HCT116 (cell line): ENCODE results near the gene CSRNP2. TPM values are rescaled to one million over a fixed set of nuclear protein-coding genes. Genes with fewer than 3 reads are reported as not detected.

Source experiments
- ATAC-seq: fragments of 200-7000 bp; cut with Tn5 transposase; 2 replicates; pipeline ENCODE4 v1.9.1; 2020; ENCODE audit warnings: mild to moderate bottlenecking, moderate library complexity
- BruUV-seq: library from RNA; stranded (reverse); fragments of 400-500 nt; replicated peaks from 2 replicates; lab custom pipeline; 2021; lab: Mats Ljungman, UMichigan
- CTCF ChIA-PET: fragments of 300-600 bp; sonication (Branson Sonifier 250); formaldehyde crosslinking; loops from one replicate; lab custom pipeline; 2021; ENCODE audit warnings: antibody characterized with exemption; lab: Charles Lee
- POLR2A ChIA-PET: fragments of 300-600, 350-600 bp; sonication (Branson Sonifier 250); formaldehyde crosslinking; loops from one replicate; lab custom pipeline; 2021; ENCODE audit warnings: antibody characterized with exemption; lab: Charles Lee
- RAD21 ChIA-PET, 2 experiments: fragments of 300-600 bp; sonication (Branson Sonifier 250); formaldehyde crosslinking; loops; one replicate each; lab custom pipeline; 2023; ENCODE audit warnings: low total read pairs in 2 of 2; ENCODE audit not compliant: uncharacterized antibody in 2 of 2, unreplicated experiment in 2 of 2, low non-redundant PET in 1 of 2; lab: Charles Lee
- DNase-seq: peaks from one replicate; pipeline ENCODE4 v3.0.0-alpha.2; 2010; ENCODE audit warnings: low read depth, low spot score
- H2AFZ ChIP-seq: fragments of 200-600 bp; shearing (Covaris generic), sonication (generic); 2 replicates; pipeline ENCODE4 v1.6.1; 2017; ENCODE audit warnings: low read depth, mixed run types, mixed read lengths, antibody characterized with exemption, low read length; ENCODE audit not compliant: poor library complexity, severe bottlenecking
- H3K27ac ChIP-seq: 2 replicates; pipeline ENCODE4 v1.5.1; 2012; ENCODE audit warnings: low read depth, low read length
- H3K27me3 ChIP-seq: fragments of 200-600 bp; sonication (generic); 2 replicates; pipeline ENCODE4 v1.6.1; 2016; ENCODE audit warnings: mixed run types, low read length, mixed read lengths; ENCODE audit not compliant: insufficient read depth
- H3K36me3 ChIP-seq, 2 experiments: fragments of 200-500 bp in 1 of 2; fragments of 200-600 bp in 1 of 2; sonication (Bioruptor generic) in 1 of 2; sonication (generic) in 1 of 2; 2 replicates each; pipeline versions ENCODE4 v1.5.1 to v1.6.1; 2014 to 2016; ENCODE audit warnings: low read length in 2 of 2, inconsistent platforms in 1 of 2, mixed read lengths in 1 of 2, mixed run types in 1 of 2; ENCODE audit not compliant: insufficient read depth in 2 of 2, control insufficient read depth in 1 of 2
- H3K4me1 ChIP-seq, 2 experiments: fragments of 200-600 bp in 1 of 2; sonication (generic) in 1 of 2; 2 replicates each; pipeline versions ENCODE4 v1.5.1 to v1.6.1; 2012 to 2017; ENCODE audit warnings: low read length in 2 of 2, inconsistent platforms in 1 of 2, mild to moderate bottlenecking in 1 of 2, mixed read lengths in 1 of 2, mixed run types in 1 of 2, moderate library complexity in 1 of 2; ENCODE audit not compliant: insufficient read depth in 2 of 2, control insufficient read depth in 1 of 2
- H3K4me2 ChIP-seq: fragments of 200-600 bp; sonication (generic); 2 replicates; pipeline ENCODE4 v1.6.1; 2017; ENCODE audit warnings: mixed run types, low read length, mixed read lengths
- H3K4me3 ChIP-seq, 2 experiments: fragments of 200-600 bp in 1 of 2; sonication (generic) in 1 of 2; replicated peaks in 1 of 2; 2 replicates each; pipeline ENCODE4 v1.5.1; 2011 to 2016; ENCODE audit warnings: low read length in 2 of 2, control low read depth in 1 of 2, low read depth in 1 of 2, mild to moderate bottlenecking in 1 of 2, mixed read lengths in 1 of 2, mixed run types in 1 of 2
- H3K79me2 ChIP-seq: fragments of 200-600 bp; sonication (generic); 2 replicates; pipeline ENCODE4 v1.6.1; 2017; ENCODE audit warnings: mild to moderate bottlenecking, mixed run types, low read length, moderate library complexity, mixed read lengths; ENCODE audit not compliant: insufficient read depth
- H3K9ac ChIP-seq: fragments of 200-600 bp; sonication (generic); 2 replicates; pipeline ENCODE4 v1.6.1; 2016; ENCODE audit warnings: low read length, mixed read lengths
- H3K9me2 ChIP-seq: fragments of 200-600 bp; sonication (generic), shearing (Covaris generic); 2 replicates; pipeline ENCODE4 v1.6.1; 2017; ENCODE audit warnings: mixed run types, mild to moderate bottlenecking, moderate library complexity; ENCODE audit not compliant: insufficient read depth
- H3K9me3 ChIP-seq, 2 experiments: fragments of 200-500 bp in 1 of 2; fragments of 200-600 bp in 1 of 2; sonication (Bioruptor generic) in 1 of 2; sonication (generic) in 1 of 2; 2 replicates each; pipeline ENCODE4 v1.6.1; 2014 to 2017; ENCODE audit warnings: low read length in 2 of 2, mixed read lengths in 2 of 2, inconsistent platforms in 1 of 2, low read depth in 1 of 2, mild to moderate bottlenecking in 1 of 2, mixed run types in 1 of 2, moderate library complexity in 1 of 2; ENCODE audit not compliant: control insufficient read depth in 1 of 2, insufficient read depth in 1 of 2
- H4K20me1 ChIP-seq: fragments of 200-600 bp; sonication (generic), shearing (Covaris generic); 2 replicates; pipeline ENCODE4 v1.6.1; 2017; ENCODE audit warnings: mixed run types, mild to moderate bottlenecking, moderate library complexity; ENCODE audit not compliant: insufficient read depth
- ATF3 ChIP-seq: IDR thresholded peaks from 2 replicates; pipeline ENCODE4 v1.6.1; 2012
- CBX3 ChIP-seq: IDR thresholded peaks from 2 replicates; pipeline ENCODE4 v1.6.1; 2012; ENCODE audit warnings: low read depth
- CEBPB ChIP-seq: IDR thresholded peaks from 2 replicates; pipeline ENCODE4 v1.6.1; 2012; ENCODE audit warnings: low read depth
- CTCF ChIP-seq, 3 experiments: fragments of 200-600 bp in 1 of 3; sonication (generic) in 1 of 3; IDR thresholded peaks in 2 of 3; conservative IDR thresholded peaks in 1 of 3; 2 replicates each; pipeline ENCODE4 v1.5.1; 2012 to 2017; ENCODE audit warnings: low read depth in 2 of 3, low read length in 2 of 3, antibody characterized with exemption in 1 of 3, borderline replicate concordance in 1 of 3, control low read depth in 1 of 3, mild to moderate bottlenecking in 1 of 3, mixed read lengths in 1 of 3, mixed run types in 1 of 3, moderate library complexity in 1 of 3; ENCODE audit not compliant: insufficient read depth in 1 of 3
- EGR1 ChIP-seq: IDR thresholded peaks from 2 replicates; pipeline ENCODE4 v1.6.1; 2012; ENCODE audit warnings: low read depth
- ELF1 ChIP-seq: IDR thresholded peaks from 2 replicates; pipeline ENCODE4 v1.6.1; 2012; ENCODE audit warnings: low read depth, borderline replicate concordance
- EZH2phosphoT487 ChIP-seq: fragments of 200-600 bp; IDR thresholded peaks from 2 replicates; pipeline ENCODE4 v1.6.1; 2018; ENCODE audit warnings: antibody characterized with exemption, borderline replicate concordance
- FOSL1 ChIP-seq: IDR thresholded peaks from 2 replicates; pipeline ENCODE4 v1.6.1; 2012; ENCODE audit warnings: low read depth
- JUND ChIP-seq: IDR thresholded peaks from 2 replicates; pipeline ENCODE4 v1.6.1; 2012
- MAX ChIP-seq: IDR thresholded peaks from 2 replicates; pipeline ENCODE4 v1.6.1; 2012
- POLR2A ChIP-seq: IDR thresholded peaks from 2 replicates; pipeline ENCODE4 v1.7.0; 2011; ENCODE audit warnings: borderline replicate concordance; ENCODE audit not compliant: insufficient read depth, insufficient read length; ENCODE audit errors: extremely low read depth
- REST ChIP-seq: IDR thresholded peaks from 2 replicates; pipeline ENCODE4 v1.6.1; 2012; ENCODE audit warnings: low read depth
- SIN3A ChIP-seq: IDR thresholded peaks from 2 replicates; pipeline ENCODE4 v1.6.1; 2012; ENCODE audit warnings: low read depth
- SRF ChIP-seq: IDR thresholded peaks from 2 replicates; pipeline ENCODE4 v1.6.1; 2012; ENCODE audit warnings: low read depth
- TCF7L2 ChIP-seq: IDR thresholded peaks from 2 replicates; pipeline ENCODE4 v1.7.0; 2011; ENCODE audit warnings: borderline replicate concordance, inconsistent platforms; ENCODE audit not compliant: insufficient read depth, insufficient read length; ENCODE audit errors: extremely low read depth
- YY1 ChIP-seq: IDR thresholded peaks from 2 replicates; pipeline ENCODE4 v1.6.1; 2011; ENCODE audit warnings: low read length, low read depth, moderate library complexity, mild to moderate bottlenecking; ENCODE audit not compliant: insufficient replicate concordance; ENCODE audit errors: extremely low read depth
- ZNF274 ChIP-seq: fragments of 200-500 bp; sonication (Bioruptor generic); IDR thresholded peaks from 2 replicates; pipeline ENCODE4 v1.6.1; 2014; ENCODE audit warnings: mild to moderate bottlenecking, low read depth, low read length, inconsistent platforms
- intact Hi-C: fragments of 100-400 bp; cut with micrococcal nuclease; formaldehyde crosslinking; loops from 2 replicates; pipeline ENCODE4 v1.10.0; 2022
- total RNA-seq: library from RNA; stranded (reverse); gene quantifications from one replicate; pipeline ENCODE4 v1.2.1, GENCODE V29; 2021; ENCODE audit not compliant: unreplicated experiment

CSRNP2 gene
- total RNA-seq, 1 experiment from 2014 or later, result 19.0 TPM

GRCh38 chr12:51122844-51123243 lies 39.4 kb upstream of the CSRNP2 start:
- Histone ChIP-seq H3K36me3 (peaks cover 0 to 7% of the 10 kb centered on the region in 2 experiments; a peak in 1 of 4 replicates), H3K9ac (no peak overlapping the region), H3K9me3 (no peaks in the 10 kb centered on the region), H3K4me3 (no peak overlapping the region), H3K4me2 (peak overlapping the region; percentile 18; the same call in 1 of the 2 replicates), H3K4me1 (peaks cover 18 to 48% of the 10 kb centered on the region in 2 experiments; a peak in 3 of 4 replicates), H4K20me1 (no peaks in the 10 kb centered on the region), H3K27ac (no peak overlapping the region), H3K9me2 (no peaks in the 10 kb centered on the region), H2AFZ (no peak overlapping the region), H3K27me3 (no peaks in the 10 kb centered on the region)
- ChIA-PET POLR2A (no interaction called here), CTCF (no interaction called here), RAD21 (no interaction called here)
- no peak for ATAC-seq
- DNase-seq, result no peak
- BruUV-seq, result no TSS peak
- TF ChIP-seq SRF (no peak), ATF3 (no peak), ELF1 (no peak), ZNF274 (no peak), CEBPB (no peak), JUND (no peak), EZH2phosphoT487 (no peak), TCF7L2 (no peak), FOSL1 (no peak), POLR2A (no peak), CBX3 (no peak), REST (no peak), MAX (no peak), CTCF (IDR thresholded peaks at IDR 0.05 in 2 of 3, conservative IDR thresholded peaks at IDR 0.05 in 1 of 3; ENCODE audit: borderline replicate concordance in 1 of 3, insufficient read depth in 1 of 3, low read depth in 2 of 3, low read length in 2 of 3) (no peak), SIN3A (no peak), YY1 (no peak), EGR1 (no peak)
- TF ChIP-seq, all 23 proteins: peak for 0
- intact Hi-C loops, result no loop called here
- H3K79me2 ChIP-seq, result 0 out of 2 replicates have a peak, but pooled peaks cover 6% of the 10 kb centered on the region
